ENCODE measurements around the gene MSANTD2. TPM values are rescaled to one million over a fixed set of nuclear protein-coding genes. Genes with fewer than 3 reads are reported as not detected.

MSANTD2 gene
- polyA plus RNA-seq, 2 of the 4 experiments (the other 2 are of a cell fraction), result 5.6 to 6.4 TPM

DNA sequence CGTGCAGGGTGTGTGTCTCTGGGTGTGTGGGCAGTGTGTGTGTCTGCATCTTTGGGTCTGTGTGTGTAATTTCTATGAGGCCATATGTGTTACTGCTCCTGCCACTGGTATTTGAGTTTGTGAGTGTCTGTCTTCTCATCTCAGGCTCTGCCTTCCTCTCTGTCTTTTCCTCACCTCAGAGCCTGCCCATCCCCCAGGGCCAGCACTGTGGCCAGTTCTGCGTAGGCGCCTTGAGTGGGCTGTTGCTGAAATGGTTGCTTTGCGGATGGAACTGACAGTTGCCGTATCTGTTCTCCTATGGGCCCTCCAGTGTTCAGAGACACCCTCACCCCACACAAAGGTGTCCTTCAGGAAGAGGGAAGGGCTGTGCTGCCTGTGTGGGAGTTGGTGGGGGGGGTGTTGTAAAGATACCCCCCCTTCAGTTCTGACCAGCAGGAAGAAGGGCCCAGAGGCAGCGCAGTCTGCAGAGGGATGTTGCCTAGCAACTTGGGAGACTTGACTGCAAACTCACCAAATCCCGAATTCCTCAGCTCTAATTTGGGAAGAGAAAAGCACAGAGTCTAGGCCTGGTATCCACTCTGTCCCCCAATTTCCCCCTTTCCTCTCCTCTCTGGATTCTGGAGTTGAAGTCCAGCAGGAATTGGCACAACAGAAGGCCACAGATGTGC lies 62.4 kb downstream of the MSANTD2 start:
- no peak overlapping the region for H3K4me3 ChIP-seq
- 0 out of 3 replicates have a peak, but pooled peaks cover 4% of the 10 kb centered on the region for H3K4me1 ChIP-seq
- H3K9me3 ChIP-seq, result no peaks in the 10 kb centered on the region
- FAIRE-seq, result no peak
- no peak overlapping the region for H3K4me2 ChIP-seq
- DNase-seq (ENCODE audit: low read depth in 1 of 2, low spot score in 1 of 2), result no peak
- WGBS (ENCODE audit: missing lambda C conversion rate), result 84% methylated on average over 6 of the region's 7 CpGs
- ChIA-PET POLR2A (no interaction called here), CTCF (interaction anchor here (0.6 to 2.8 kb wide), 4 partner anchors 20 to 138 kb away, joined by 3 to 9 read pairs (median 3); no protein-coding TSS in a partner anchor)
- H3K27ac ChIP-seq, result no peak overlapping the region
- no peak for TF ChIP-seq TP53 (CRISPR knock-in tag; IDR thresholded peaks at IDR 0.05)
- no peak for TF ChIP-seq GATA3 (IDR thresholded peaks at IDR 0.05; ENCODE audit: borderline replicate concordance)
- no peak for TF ChIP-seq RARB (CRISPR knock-in tag; IDR thresholded peaks at IDR 0.05)
- TF ChIP-seq RCOR1 (IDR thresholded peaks at IDR 0.05; ENCODE audit: low read depth, low read length), result no peak
- TF ChIP-seq MAZ (IDR thresholded peaks at IDR 0.05; ENCODE audit: borderline replicate concordance, low read depth, low read length), result no peak
- TF ChIP-seq CBX2 (IDR thresholded peaks at IDR 0.05; ENCODE audit: borderline replicate concordance, low read depth), result no peak
- no peak for TF ChIP-seq CBX8 (IDR thresholded peaks at IDR 0.05)
- TF ChIP-seq ZFP36 (IDR thresholded peaks at IDR 0.05; ENCODE audit: borderline replicate concordance, partially characterized antibody), result no peak
- TF ChIP-seq NR3C1 (IDR thresholded peaks at IDR 0.05), result no peak
- no peak for TF ChIP-seq NPAS2 (CRISPR knock-in tag; IDR thresholded peaks at IDR 0.05; ENCODE audit: borderline replicate concordance)
- TF ChIP-seq, protein P1, sequence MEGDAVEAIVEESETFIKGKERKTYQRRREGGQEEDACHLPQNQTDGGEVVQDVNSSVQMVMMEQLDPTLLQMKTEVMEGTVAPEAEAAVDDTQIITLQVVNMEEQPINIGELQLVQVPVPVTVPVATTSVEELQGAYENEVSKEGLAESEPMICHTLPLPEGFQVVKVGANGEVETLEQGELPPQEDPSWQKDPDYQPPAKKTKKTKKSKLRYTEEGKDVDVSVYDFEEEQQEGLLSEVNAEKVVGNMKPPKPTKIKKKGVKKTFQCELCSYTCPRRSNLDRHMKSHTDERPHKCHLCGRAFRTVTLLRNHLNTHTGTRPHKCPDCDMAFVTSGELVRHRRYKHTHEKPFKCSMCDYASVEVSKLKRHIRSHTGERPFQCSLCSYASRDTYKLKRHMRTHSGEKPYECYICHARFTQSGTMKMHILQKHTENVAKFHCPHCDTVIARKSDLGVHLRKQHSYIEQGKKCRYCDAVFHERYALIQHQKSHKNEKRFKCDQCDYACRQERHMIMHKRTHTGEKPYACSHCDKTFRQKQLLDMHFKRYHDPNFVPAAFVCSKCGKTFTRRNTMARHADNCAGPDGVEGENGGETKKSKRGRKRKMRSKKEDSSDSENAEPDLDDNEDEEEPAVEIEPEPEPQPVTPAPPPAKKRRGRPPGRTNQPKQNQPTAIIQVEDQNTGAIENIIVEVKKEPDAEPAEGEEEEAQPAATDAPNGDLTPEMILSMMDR (IDR thresholded peaks at IDR 0.05), result no peak
- TF ChIP-seq, protein P2, sequence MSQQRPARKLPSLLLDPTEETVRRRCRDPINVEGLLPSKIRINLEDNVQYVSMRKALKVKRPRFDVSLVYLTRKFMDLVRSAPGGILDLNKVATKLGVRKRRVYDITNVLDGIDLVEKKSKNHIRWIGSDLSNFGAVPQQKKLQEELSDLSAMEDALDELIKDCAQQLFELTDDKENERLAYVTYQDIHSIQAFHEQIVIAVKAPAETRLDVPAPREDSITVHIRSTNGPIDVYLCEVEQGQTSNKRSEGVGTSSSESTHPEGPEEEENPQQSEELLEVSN (IDR thresholded peaks at IDR 0.05; ENCODE audit: borderline replicate concordance, low read depth), result no peak
- TF ChIP-seq, protein P3, sequence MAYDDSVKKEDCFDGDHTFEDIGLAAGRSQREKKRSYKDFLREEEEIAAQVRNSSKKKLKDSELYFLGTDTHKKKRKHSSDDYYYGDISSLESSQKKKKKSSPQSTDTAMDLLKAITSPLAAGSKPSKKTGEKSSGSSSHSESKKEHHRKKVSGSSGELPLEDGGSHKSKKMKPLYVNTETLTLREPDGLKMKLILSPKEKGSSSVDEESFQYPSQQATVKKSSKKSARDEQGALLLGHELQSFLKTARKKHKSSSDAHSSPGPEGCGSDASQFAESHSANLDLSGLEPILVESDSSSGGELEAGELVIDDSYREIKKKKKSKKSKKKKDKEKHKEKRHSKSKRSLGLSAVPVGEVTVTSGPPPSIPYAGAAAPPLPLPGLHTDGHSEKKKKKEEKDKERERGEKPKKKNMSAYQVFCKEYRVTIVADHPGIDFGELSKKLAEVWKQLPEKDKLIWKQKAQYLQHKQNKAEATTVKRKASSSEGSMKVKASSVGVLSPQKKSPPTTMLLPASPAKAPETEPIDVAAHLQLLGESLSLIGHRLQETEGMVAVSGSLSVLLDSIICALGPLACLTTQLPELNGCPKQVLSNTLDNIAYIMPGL (CRISPR knock-in tag; IDR thresholded peaks at IDR 0.05; ENCODE audit: borderline replicate concordance), result no peak
- no peak for TF ChIP-seq CHD4 (IDR thresholded peaks at IDR 0.05; ENCODE audit: borderline replicate concordance)
- no peak for TF ChIP-seq EHF (CRISPR knock-in tag; IDR thresholded peaks at IDR 0.05)
- no peak for TF ChIP-seq ZNF302 (CRISPR knock-in tag; IDR thresholded peaks at IDR 0.05)
- no peak for TF ChIP-seq HDAC2 (IDR thresholded peaks at IDR 0.05)
- no peak for TF ChIP-seq CHD2 (IDR thresholded peaks at IDR 0.05; ENCODE audit: low read length, partially characterized antibody)
- no peak for ATAC-seq

DNA sequence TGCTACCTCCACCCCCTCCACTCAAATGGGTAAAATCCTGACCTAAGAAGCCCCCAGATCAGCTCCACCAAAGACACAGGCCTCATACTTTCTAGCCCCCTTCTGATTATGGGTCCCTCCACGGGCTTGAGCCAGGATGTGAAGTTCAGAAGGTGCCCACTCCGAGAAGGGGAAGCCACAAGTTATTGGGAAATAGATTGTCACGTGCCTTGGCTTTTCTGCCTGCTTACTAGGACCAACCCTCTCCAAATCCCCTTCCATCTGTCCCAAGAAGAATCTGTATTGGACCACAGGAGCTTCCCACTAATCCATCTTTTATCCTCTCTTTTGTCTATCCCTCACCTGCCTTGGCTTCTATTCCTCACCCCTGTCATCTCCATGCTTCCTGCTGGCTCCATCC lies 63.5 kb downstream of the MSANTD2 start:
- CTCF ChIA-PET, result interaction anchor here (0.7 to 2.8 kb wide), 4 partner anchors 10 to 139 kb away, joined by 3 to 9 read pairs (median 4); no protein-coding TSS in a partner anchor
- no peak for FAIRE-seq
- no peak overlapping the region for H3K4me2 ChIP-seq
- POLR2A ChIA-PET, result no interaction called here
- no peak for ATAC-seq
- no peak overlapping the region for H3K27ac ChIP-seq
- 0 out of 3 replicates have a peak, but pooled peaks cover 4% of the 10 kb centered on the region for H3K4me1 ChIP-seq
- 21% methylated on average over 3 of the region's 3 CpGs for WGBS (ENCODE audit: missing lambda C conversion rate)
- H3K4me3 ChIP-seq, result no peak overlapping the region
- TF ChIP-seq, protein P1 (IDR thresholded peaks at IDR 0.05), result no peak
- TF ChIP-seq ZC3H11A (IDR thresholded peaks at IDR 0.05) (no peak), EHF (CRISPR knock-in tag; IDR thresholded peaks at IDR 0.05) (no peak), HEYL (CRISPR knock-in tag; IDR thresholded peaks at IDR 0.05) (no peak)
- H3K9me3 ChIP-seq, result no peaks in the 10 kb centered on the region
- DNase-seq (ENCODE audit: low read depth in 1 of 2, low spot score in 1 of 2), result no peak
